Measurements from ENCODE around the gene PRRG1.

PRRG1 gene

DNA sequence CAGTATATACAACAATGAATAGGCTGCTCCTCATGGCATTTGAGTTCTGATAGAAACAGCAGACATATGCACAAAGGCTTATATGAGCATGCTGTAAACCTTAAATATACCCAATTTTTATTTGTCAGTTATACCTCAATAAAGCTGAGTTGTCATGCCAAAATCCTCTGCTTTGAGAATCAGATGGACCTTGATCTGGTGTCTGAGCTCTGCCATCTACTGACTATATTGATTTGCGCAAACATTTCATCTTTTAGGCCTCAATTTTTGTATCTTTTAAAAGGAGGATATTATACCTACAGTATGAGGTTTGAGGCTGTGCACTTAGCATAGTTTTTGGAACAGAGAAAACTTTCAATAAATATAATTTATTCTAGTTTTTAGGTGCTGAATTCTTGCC lies 85.2 kb downstream of the PRRG1 start:
- H3K23ac ChIP-seq (ENCODE audit: low read length) = no peak overlapping the region

DNA sequence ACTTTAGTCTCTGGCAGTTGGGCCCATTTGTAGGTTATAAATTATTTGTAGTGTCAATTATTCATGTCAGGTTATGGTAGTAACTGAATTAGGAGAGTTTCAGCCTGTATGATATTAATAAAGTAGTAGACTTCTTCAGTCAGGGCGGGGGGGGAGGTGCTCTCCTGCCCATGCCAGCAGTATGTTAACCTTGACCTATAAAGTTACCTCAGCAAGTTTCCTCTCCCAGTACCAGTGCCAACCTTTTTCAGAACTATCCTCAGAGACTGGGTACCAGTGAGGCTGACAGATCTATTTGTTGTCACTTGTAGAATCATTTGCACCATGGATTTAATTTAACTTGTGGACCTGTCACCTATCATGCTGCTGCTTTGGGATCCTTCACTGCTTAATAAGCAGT lies 88.0 kb downstream of the PRRG1 start:
- Histone ChIP-seq H4K12ac (ENCODE audit: low read depth, low read length) (no peak overlapping the region), H3K4ac (ENCODE audit: low read depth, low read length) (no peak overlapping the region), H4K8ac (ENCODE audit: low read depth, low read length) (no peak overlapping the region), H2BK12ac (ENCODE audit: low read length) (no peak overlapping the region), H3K79me2 (ENCODE audit: control insufficient read depth, insufficient read depth, low read length, poor library complexity) (no peaks in the 10 kb centered on the region), H3K9ac (ENCODE audit: low read length) (no peak overlapping the region), H3K18ac (ENCODE audit: low read length) (no peak overlapping the region), H3K9me3 (ENCODE audit: insufficient read depth, low read depth, low read length) (no peaks in the 10 kb centered on the region), H3K27ac (ENCODE audit: low read depth, low read length) (no peak overlapping the region), H3K23ac (ENCODE audit: low read length) (no peak overlapping the region), H3K14ac (ENCODE audit: low read length) (no peak overlapping the region), H3K4me2 (ENCODE audit: low read length) (no peak overlapping the region), H3K27me3 (ENCODE audit: insufficient read depth, low read length) (no peaks in the 10 kb centered on the region), H2AFZ (ENCODE audit: insufficient read depth, low read length, poor library complexity) (no peak overlapping the region), H2BK5ac (ENCODE audit: low read depth, low read length, poor library complexity) (no peak overlapping the region), H3K36me3 (ENCODE audit: control insufficient read depth in 1 of 2, insufficient read depth in 2 of 2, low read length in 2 of 2) (peaks cover 9 to 10% of the 10 kb centered on the region in 2 experiments), H2AK5ac (ENCODE audit: low read length) (no peak overlapping the region), H4K91ac (ENCODE audit: low read depth, low read length) (no peak overlapping the region), H3K4me3 (ENCODE audit: low read depth, low read length) (no peak overlapping the region), H3K79me1 (ENCODE audit: low read length) (no peaks in the 10 kb centered on the region), H2BK120ac (ENCODE audit: insufficient read depth, low read length, poor library complexity) (no peak overlapping the region), H3K4me1 (ENCODE audit: control insufficient read depth in 1 of 2, insufficient read depth in 2 of 2, low read length in 2 of 2) (no peaks in the 10 kb centered on the region)
- DNase-seq = no peak
- no CpG with 5 or more reads among the region's 1 CpG for WGBS (ENCODE audit: extremely low coverage, insufficient coverage, insufficient read length)

More for the DNA sequence above, 85.2 kb downstream of the PRRG1 start:
- H3K14ac ChIP-seq (ENCODE audit: low read length) = no peak overlapping the region
- H2BK12ac ChIP-seq (ENCODE audit: low read length) = no peak overlapping the region
- no peaks in the 10 kb centered on the region for H3K27me3 ChIP-seq (ENCODE audit: insufficient read depth, low read length)
- no peaks in the 10 kb centered on the region for H3K36me3 ChIP-seq (ENCODE audit: control insufficient read depth in 1 of 2, insufficient read depth in 2 of 2, low read length in 2 of 2)
- H2AK5ac ChIP-seq (ENCODE audit: low read length) = no peak overlapping the region
- no peaks in the 10 kb centered on the region for H3K4me1 ChIP-seq (ENCODE audit: control insufficient read depth in 1 of 2, insufficient read depth in 2 of 2, low read length in 2 of 2)
- no peak overlapping the region for H4K8ac ChIP-seq (ENCODE audit: low read depth, low read length)
- no peak for DNase-seq
- no peaks in the 10 kb centered on the region for H3K9me3 ChIP-seq (ENCODE audit: insufficient read depth, low read depth, low read length)
- no peaks in the 10 kb centered on the region for H3K79me1 ChIP-seq (ENCODE audit: low read length)
- no peak overlapping the region for H3K4me2 ChIP-seq (ENCODE audit: low read length)
- no peak overlapping the region for H2BK120ac ChIP-seq (ENCODE audit: insufficient read depth, low read length, poor library complexity)
- H3K79me2 ChIP-seq (ENCODE audit: control insufficient read depth, insufficient read depth, low read length, poor library complexity) = no peaks in the 10 kb centered on the region
- H3K4ac ChIP-seq (ENCODE audit: low read depth, low read length) = no peak overlapping the region
- H3K18ac ChIP-seq (ENCODE audit: low read length) = no peak overlapping the region
- H2BK5ac ChIP-seq (ENCODE audit: low read depth, low read length, poor library complexity) = no peak overlapping the region
- no peak overlapping the region for H3K9ac ChIP-seq (ENCODE audit: low read length)
- no peak overlapping the region for H4K91ac ChIP-seq (ENCODE audit: low read depth, low read length)
- no peak overlapping the region for H4K12ac ChIP-seq (ENCODE audit: low read depth, low read length)
- H3K27ac ChIP-seq (ENCODE audit: low read depth, low read length) = no peak overlapping the region
- no peak overlapping the region for H3K4me3 ChIP-seq (ENCODE audit: low read depth, low read length)
- no CpG with 5 or more reads among the region's 1 CpG for WGBS (ENCODE audit: extremely low coverage, insufficient coverage, insufficient read length)
- H2AFZ ChIP-seq (ENCODE audit: insufficient read depth, low read length, poor library complexity) = no peak overlapping the region

DNA sequence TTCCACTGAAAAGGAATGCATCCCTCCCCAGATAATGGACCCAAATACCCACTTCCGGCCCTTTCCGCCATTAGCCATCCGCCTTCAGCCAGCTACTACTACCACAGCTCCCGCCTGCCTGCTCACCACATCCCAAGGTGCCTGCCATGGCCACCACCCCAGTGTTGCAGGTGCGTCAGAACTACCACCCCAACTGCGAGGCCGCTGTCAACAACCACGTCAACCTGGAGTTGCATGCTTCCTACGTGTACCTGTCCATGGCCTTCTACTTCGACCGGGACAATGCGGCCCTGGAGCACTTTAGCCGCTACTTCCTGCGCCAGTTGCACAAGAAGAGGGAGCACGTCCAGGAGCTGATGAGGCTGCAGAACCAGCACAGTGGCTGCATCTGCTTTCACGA lies 92.2 kb downstream of the PRRG1 start:
- H2BK120ac ChIP-seq (ENCODE audit: insufficient read depth, low read length, poor library complexity) = no peak overlapping the region
- no peak overlapping the region for H2BK5ac ChIP-seq (ENCODE audit: low read depth, low read length, poor library complexity)
- no peak overlapping the region for H3K4ac ChIP-seq (ENCODE audit: low read depth, low read length)
- H3K79me2 ChIP-seq (ENCODE audit: control insufficient read depth, insufficient read depth, low read length, poor library complexity) = no peaks in the 10 kb centered on the region
- no peaks in the 10 kb centered on the region for H3K79me1 ChIP-seq (ENCODE audit: low read length)
- H3K9ac ChIP-seq (ENCODE audit: low read length) = no peak overlapping the region
- no peak overlapping the region for H4K8ac ChIP-seq (ENCODE audit: low read depth, low read length)
- no peaks in the 10 kb centered on the region for H3K9me3 ChIP-seq (ENCODE audit: insufficient read depth, low read depth, low read length)
- H3K4me1 ChIP-seq (ENCODE audit: control insufficient read depth in 1 of 2, insufficient read depth in 2 of 2, low read length in 2 of 2) = no peaks in the 10 kb centered on the region
- WGBS (ENCODE audit: extremely low coverage, insufficient coverage, insufficient read length) = no CpG with 5 or more reads among the region's 16 CpGs
- H2AK5ac ChIP-seq (ENCODE audit: low read length) = no peak overlapping the region
- DNase-seq = no peak
- H3K14ac ChIP-seq (ENCODE audit: low read length) = no peak overlapping the region
- no peak overlapping the region for H3K4me3 ChIP-seq (ENCODE audit: low read depth, low read length)
- no peaks in the 10 kb centered on the region for H3K27me3 ChIP-seq (ENCODE audit: insufficient read depth, low read length)
- H3K18ac ChIP-seq (ENCODE audit: low read length) = no peak overlapping the region
- H3K36me3 ChIP-seq (ENCODE audit: control insufficient read depth in 1 of 2, insufficient read depth in 2 of 2, low read length in 2 of 2) = peaks cover 10% of the 10 kb centered on the region in 2 experiments
- H3K23ac ChIP-seq (ENCODE audit: low read length) = no peak overlapping the region
- no peak overlapping the region for H3K4me2 ChIP-seq (ENCODE audit: low read length)
- H4K12ac ChIP-seq (ENCODE audit: low read depth, low read length) = no peak overlapping the region
- no peak overlapping the region for H2AFZ ChIP-seq (ENCODE audit: insufficient read depth, low read length, poor library complexity)
- H3K27ac ChIP-seq (ENCODE audit: low read depth, low read length) = no peak overlapping the region
- H2BK12ac ChIP-seq (ENCODE audit: low read length) = no peak overlapping the region
- no peak overlapping the region for H4K91ac ChIP-seq (ENCODE audit: low read depth, low read length)

DNA sequence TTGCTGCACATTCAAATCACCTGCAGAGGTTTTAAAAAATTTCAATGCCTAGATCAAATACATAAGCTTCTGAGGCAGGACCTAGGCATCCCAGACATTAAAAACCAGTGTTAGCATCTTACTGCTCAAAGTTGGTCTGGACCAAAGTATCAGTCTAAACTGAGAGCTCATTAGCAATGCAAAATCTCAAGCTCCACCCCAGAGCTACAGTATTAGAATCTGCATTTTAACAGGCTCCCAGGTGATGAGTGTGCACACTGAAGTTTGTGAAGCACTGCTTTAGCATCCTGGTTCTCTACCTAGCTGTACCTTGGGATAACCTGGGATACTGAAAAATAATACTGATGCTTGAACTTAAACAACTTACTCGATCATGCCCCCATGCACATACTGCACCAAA lies 96.0 kb downstream of the PRRG1 start:
- Histone ChIP-seq H2AK5ac (ENCODE audit: low read length) (no peak overlapping the region), H3K4me3 (ENCODE audit: low read depth, low read length) (no peak overlapping the region), H4K8ac (ENCODE audit: low read depth, low read length) (no peak overlapping the region), H3K36me3 (ENCODE audit: control insufficient read depth in 1 of 2, insufficient read depth in 2 of 2, low read length in 2 of 2) (peaks cover 10% of the 10 kb centered on the region in 2 experiments), H3K4me2 (ENCODE audit: low read length) (no peak overlapping the region), H3K4ac (ENCODE audit: low read depth, low read length) (no peak overlapping the region), H3K9me3 (ENCODE audit: insufficient read depth, low read depth, low read length) (no peaks in the 10 kb centered on the region), H3K9ac (ENCODE audit: low read length) (no peak overlapping the region), H3K27me3 (ENCODE audit: insufficient read depth, low read length) (no peaks in the 10 kb centered on the region), H2AFZ (ENCODE audit: insufficient read depth, low read length, poor library complexity) (no peak overlapping the region), H3K4me1 (ENCODE audit: control insufficient read depth in 1 of 2, insufficient read depth in 2 of 2, low read length in 2 of 2) (no peaks in the 10 kb centered on the region), H3K79me1 (ENCODE audit: low read length) (no peaks in the 10 kb centered on the region), H2BK5ac (ENCODE audit: low read depth, low read length, poor library complexity) (no peak overlapping the region), H3K23ac (ENCODE audit: low read length) (no peak overlapping the region), H4K91ac (ENCODE audit: low read depth, low read length) (no peak overlapping the region), H3K18ac (ENCODE audit: low read length) (no peak overlapping the region), H4K12ac (ENCODE audit: low read depth, low read length) (no peak overlapping the region), H3K14ac (ENCODE audit: low read length) (no peak overlapping the region), H2BK12ac (ENCODE audit: low read length) (no peak overlapping the region), H2BK120ac (ENCODE audit: insufficient read depth, low read length, poor library complexity) (no peak overlapping the region), H3K27ac (ENCODE audit: low read depth, low read length) (no peak overlapping the region), H3K79me2 (ENCODE audit: control insufficient read depth, insufficient read depth, low read length, poor library complexity) (no peaks in the 10 kb centered on the region)
- DNase-seq = no peak
- WGBS (ENCODE audit: extremely low coverage, insufficient coverage, insufficient read length) = no CpG with 5 or more reads among the region's 1 CpG
